Globus pallidus (tissue), 1 donor: Measurements from ENCODE around the gene CPAMD8.
A peak's percentile ranks its signal among the peaks of the same experiment; 100 is the strongest.

Experiments
- DNase-seq: peaks from one replicate; pipeline ENCODE4 v3.0.0-alpha.2; 2015; ENCODE audit warnings: low spot score

Gene CPAMD8

DNA sequence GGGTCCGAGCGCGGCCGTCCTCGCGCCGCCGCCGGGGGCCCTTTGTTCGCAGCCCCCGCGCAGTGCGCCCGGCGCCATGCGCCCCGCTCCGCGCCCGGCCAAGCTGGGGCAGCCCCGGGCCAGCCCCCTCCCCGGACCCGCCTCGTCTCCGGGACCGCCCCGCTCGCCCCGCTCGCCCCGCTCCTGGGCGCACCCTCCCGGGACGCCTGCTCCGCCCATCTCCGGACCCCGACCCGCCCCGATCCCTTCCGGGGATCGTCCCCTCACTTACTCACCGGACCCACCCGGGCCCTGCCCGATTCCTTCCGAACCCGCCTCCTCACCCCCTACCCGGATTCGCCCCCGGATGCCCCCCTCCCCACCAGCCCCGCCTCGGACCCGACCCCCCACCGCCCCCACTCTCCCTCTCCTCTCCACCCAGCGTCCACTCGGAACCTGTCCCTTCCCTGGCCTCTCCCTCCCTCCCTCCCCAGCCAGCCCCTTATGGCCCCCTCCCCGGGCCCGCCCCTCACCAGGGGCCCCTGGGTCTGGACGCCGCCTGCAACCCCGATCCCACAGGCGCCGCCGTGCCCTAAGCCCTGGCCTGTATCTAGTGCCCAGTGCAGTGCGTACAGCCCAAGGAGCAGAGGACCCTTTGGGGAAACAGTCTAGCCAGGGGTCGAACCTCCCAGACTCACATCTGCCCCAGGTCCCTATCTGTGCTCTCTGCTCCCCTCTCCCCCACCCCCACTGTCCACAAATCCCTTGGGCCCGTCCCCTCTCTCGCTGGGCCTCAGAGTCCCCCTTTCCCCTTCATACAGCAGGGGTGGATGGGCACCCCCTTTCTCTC is at the start of gene CPAMD8:
TSS of gene CPAMD8 (minus strand) at position 105 of the 829 bp plus-strand sequence. CDS start 168 bp downstream, outside the sequence.
- DNase-seq = no peak

DNA sequence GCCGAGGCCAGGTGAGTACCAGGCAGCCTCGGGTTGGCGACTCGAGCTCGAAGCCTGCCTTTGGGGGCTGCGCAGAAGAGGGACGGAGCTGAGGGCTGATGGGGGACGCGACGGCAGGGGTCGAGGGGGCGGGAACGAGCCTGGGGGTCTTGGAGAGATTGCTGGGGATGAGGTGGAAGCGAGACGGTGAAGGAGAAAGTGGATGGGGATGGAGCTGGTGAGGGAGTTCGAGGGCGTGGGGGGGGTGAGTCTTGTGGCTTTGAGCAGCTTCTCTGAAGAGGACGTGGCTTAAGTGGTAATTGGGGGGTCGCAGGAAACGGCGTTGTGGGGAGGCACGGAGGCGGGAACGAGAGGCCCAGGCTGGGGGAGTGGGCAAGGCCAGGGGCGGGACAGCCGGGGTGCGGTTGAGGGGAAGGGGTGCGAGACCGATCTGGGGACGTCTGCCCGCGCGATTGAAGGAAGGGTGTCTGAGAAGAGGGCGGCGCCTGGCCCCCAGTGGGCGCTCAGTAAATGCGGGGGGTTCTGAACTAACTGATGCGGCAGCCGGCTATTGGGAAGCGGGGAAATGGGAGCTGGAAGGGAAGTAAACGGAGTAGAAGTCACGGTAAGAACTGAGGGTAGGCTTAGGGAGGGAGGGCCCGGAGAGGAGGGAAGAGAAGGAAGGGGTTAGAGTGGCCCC is 49.4 kb upstream of the CPAMD8 start:
- DNase-seq = peak; percentile 31

DNA sequence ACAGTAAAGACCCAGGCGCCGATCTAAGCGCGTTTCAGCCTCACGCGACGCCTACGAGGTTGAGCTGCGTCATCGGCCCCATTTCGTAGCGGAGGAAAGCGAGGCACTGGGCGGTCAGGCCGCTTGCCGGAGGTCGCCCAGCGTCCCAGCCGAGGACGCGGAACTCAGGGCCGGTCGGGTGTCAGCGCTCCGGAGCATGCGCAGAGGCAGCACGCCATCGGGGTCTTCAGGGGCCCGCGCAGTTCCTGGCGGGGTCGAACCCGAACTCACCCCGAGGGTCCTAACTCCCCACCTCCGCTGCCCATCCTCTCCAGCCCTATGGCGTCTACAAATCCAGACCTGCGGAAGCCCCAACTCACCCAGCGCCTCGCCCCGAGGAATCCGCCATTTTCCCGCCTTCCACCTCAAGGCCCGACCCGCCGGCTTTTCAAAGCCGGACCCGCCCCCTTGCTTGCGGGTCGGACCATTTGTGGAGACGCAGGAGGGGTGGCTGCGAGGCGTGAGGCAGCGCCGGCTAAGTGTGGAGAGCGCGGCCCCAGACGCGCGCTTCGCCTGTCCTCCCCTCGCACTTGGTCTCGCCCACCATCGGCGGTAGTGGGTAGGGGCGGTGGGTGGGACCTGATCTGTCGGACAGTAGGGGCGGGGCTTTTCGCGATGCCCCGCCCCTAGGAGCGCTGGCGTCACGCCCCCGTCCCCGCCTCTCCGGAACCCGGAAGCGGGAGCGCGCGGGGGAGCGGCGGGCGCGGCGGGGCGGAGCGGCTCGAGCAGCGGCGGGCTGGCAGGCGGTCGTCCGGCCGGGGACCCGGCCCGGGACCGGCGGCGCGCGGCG is 48.6 kb upstream of the CPAMD8 start, which contains the start of the genes HAUS8 and MYO9B:
TSS of gene HAUS8 (minus strand) at position 418 of the 829 bp plus-strand sequence. CDS start at position 388, 30 bp downstream.
TSS of gene MYO9B (plus strand) at position 743 of the 829 bp plus-strand sequence. CDS start 25,941 bp downstream, outside the sequence.
- DNase-seq = peak; percentile 99

DNA sequence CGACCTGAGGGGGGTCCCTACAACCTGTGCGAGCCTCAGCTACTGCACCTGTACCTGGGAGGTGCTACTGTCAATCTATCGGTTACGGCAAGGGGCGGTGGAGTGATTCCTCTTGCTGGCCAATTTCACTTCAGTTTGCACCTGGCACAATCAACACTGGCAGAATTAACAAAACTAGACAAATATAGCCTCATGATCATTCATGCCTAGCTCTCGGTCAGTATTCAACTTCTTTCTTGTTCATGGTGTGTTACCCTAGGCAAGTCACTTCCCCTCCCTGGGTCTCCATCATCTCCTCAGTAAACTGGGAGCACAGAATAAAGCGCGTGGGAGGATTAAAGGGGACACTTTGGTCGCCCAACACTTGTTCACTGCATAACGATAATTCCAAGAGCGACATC is 48.0 kb upstream of the CPAMD8 start:
- DNase-seq = no peak

DNA sequence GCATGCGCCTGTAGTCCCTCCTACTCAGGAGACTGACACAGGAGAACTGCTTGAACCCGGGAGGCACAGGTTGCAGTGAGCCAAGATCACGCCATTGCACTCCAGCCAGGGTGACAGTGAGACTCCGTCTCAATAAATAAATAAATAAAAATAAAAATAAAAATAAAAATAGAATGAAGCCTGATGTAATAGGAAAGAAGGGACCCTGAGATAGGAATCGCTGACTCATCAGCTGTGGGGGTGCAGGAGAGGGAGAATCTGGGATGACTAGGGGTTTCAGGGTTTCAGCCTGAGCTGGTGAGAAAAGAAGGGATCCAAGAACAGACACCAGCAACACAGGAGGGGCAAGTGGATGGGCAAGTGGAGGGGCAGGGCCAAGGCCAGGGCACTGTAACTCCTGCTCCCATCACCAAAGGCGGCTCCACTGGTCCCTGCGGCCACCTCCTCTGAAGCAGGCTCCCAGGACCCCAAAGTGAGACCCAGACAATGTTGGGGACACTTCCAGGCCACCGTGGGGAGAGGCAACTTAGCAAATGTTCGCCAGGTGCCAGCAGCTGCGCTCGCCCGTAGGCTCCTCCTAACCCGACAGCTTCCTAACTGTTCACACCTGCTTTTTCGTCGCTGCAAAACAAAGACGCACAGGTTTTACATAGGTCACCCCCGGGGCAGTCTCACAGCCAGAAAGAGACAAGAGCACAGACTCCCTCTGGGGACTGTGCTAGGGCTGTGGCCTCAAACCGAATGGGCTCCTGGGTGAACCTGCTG is 47.4 kb upstream of the CPAMD8 start:
- no peak for DNase-seq

- no peak for DNase-seq
Observed at GRCh38 chr19:17070912-17071311, 44.3 kb upstream of the CPAMD8 start.

DNA sequence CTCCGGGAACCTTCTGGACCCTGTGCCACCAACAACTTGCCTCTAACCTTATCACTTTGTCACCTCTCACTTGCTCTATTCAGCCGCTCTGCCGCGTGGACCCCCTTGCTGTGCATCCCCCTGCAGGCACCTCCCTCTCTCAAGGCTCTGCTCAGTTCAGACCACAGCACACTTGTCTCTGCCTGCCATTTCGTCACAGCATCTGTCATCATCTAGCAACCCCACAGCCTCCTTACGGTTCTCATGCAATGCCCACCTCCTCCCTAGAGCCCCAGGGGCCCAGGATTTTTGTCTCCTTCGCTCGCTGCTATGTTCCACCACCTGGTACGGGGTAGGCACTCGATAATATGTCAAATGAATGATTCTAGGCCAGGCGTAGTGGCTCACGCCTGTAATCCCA is 43.8 kb upstream of the CPAMD8 start:
- no peak for DNase-seq

DNA sequence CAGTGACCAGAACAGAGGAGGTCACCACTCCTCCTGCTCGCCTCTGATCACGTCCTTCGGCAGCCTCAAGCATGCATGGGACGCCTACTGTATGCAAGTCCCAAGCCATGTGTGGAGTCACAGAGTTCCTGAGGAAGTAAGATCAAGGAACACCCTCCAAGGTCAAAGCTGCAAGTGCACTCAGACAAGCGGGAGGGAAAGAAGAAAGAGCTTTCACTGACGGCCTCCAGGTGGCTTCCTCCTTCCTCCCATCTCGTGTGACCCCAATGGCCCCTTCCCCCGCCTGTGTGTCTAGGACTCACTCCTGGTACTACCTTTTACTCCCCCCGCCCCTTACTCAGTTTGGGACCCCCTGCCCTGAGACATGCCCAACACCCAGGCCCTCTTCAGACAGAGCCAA is 42.6 kb upstream of the CPAMD8 start:
- DNase-seq = no peak

DNA sequence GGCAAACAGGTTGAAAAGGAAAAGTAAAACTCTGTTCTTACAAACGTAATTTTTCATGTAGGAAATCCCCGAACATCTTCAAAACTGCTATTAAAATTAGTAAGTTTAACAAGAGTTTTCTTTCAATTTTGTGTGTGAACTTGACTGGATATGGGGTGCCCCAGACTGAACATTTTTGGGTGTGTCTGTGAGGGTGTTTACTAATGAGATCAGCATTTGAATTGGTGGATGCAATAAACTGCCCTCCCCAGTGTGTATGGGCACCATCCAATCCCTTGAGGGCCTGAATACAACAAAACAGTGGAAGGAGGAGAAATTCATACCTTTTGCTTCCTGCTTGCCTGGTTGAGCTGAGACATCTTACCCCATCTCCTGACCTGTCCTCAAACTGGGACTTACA is 36.8 kb upstream of the CPAMD8 start:
- DNase-seq = no peak

DNA sequence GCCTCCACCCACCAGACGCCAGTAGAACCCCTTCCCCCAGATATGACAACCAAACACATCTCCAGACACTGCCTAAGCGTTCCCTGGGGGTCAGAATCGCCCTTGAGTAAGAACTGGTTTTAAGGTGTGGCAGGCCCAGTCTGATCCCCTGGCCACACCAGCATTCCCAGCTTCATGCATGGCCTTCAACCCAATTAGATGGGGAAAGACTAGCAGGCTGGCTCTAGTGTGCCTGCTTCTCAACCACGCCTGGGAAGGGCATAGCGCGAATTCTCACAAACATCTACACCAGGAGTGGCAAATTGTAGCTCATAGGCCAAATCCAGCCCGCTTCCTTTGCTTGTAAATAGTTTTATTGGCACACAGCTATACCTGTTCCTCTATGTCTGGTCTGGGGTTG is 35.1 kb upstream of the CPAMD8 start:
- no peak for DNase-seq

DNA sequence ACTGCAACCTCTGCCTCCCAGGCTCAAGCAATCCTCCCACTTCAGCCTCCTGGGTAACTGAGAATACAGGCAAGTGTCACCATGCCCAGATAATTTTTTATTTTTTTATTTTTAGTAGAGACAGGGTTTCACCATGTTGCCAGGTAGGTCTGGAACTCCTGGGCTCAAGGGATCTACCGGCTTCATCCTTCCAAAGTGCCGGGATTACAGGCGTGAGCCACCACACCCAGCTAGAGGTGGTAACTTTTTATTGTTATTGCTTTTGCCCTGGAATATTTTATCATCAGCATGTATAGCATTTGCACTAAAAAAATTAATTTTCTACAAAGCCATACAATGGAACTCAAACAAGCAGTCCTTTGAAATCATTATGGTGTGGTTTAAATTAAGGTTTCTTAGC is 34.6 kb upstream of the CPAMD8 start:
- no peak for DNase-seq

GRCh38 chr19:17060802-17061201 is 34.2 kb upstream of the CPAMD8 start:
- no peak for DNase-seq

DNA sequence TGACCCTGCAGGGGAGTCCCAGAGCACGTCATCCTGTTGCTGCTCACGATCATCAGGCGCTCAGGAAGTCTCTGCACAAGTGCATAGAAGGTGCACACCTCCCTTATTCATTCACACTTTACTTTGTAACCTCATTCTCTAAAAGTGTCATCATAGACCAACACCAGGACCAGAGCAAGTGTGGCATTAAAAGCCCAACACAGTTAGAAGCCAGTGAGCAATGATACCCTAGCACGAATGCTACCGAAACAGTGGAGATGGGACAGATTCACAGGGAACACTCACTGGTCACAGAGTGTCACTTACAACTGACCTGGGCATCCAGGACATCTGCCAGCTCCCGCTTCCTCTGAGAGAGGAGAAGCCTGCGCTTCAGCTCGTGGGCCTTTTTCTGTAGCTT is 31.6 kb upstream of the CPAMD8 start:
- DNase-seq = no peak

DNA sequence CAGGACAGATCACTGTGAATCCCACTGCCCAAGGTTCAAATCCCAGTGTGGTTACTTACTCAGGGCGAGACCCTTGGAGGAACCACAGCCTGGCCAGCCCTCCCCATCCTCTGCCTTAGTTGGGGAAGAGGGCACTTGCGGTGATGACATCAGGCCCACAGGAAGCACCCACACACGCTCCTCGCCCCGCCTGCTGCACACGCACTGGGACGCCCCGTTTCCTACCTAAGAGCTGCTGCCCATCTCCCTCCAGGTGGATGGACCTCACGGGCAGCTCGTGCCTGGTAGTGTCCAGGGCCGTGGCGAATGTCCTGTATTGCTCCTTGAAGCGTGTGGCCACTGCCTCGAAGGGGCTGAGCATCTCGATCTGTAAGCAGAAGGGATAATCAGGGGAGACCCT is 29.0 kb upstream of the CPAMD8 start:
- no peak for DNase-seq

- DNase-seq = no peak
Observed at GRCh38 chr19:17054746-17055145, 28.1 kb upstream of the CPAMD8 start.

DNA sequence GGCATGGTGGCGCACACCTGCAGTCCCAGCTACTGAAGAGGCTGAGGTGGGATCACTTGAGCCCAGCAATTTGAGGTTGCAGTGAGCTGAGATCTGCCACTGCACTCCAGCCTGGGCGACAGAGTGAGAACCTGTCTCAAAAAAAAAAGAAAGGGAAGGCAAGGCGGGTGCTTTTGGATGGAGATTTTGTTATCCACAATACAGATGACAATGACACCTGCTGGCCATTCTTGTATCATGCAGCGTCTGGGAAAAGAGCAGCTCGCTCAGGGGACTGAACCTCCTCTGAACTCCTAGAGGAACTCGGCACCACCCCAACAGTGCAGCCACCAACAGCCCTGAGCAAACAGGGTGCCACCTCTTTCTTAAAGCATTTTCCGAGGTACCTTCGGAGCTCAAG is 25.8 kb upstream of the CPAMD8 start:
- DNase-seq = no peak

- no peak for DNase-seq
Observed at GRCh38 chr19:17049711-17050280, 23.2 kb upstream of the CPAMD8 start.

DNA sequence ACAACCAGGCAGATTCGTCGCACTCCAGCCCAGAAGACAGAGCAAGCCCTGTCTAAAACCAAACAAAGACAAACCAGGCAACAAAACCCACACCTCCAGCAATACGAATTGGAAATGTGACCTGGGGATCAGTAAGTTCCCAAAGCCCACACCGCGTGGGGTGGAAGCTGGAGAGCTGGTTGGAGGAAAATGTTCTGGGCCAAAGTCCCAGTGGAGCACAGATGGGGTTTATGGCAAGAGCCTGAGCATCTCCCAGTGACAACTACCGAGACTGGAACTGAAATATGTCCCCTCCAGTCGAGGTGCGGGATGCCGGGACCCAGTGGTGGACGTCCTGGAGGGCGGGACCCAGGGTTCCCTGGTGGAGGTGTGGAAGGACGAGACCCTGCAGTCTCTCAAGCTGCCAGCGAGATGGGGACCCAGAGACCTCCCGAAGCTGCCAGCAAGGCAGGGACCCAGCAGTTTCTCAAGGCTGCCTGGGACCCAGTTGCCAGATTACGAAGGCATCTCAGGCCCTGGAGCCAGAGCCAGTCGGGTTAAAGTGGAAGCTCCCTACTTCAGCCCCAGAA is 22.4 kb upstream of the CPAMD8 start:
- DNase-seq = no peak

- no peak for DNase-seq
Observed at GRCh38 chr19:17045907-17046502, 19.4 kb upstream of the CPAMD8 start.

GRCh38 chr19:17043744-17044143 is 17.1 kb upstream of the CPAMD8 start:
- DNase-seq = no peak
